Duodenal mucosa (tissue), 2 donors: ENCODE results near the gene SFXN2.
"Not testable (repeated sequence)": the region's sequence is repeated elsewhere in the genome, so short reads cannot be mapped to it uniquely, and the experiment has no call there.

ENCODE experiments used
- H3K27ac ChIP-seq: one replicate; pipeline ENCODE4 v1.7.0; 2013; ENCODE audit warnings: low read depth, low read length
- H3K27me3 ChIP-seq, 2 donors: one replicate each; pipeline ENCODE4 v1.7.0; 2013; ENCODE audit warnings: low read length in 2 of 2, control low read depth in 1 of 2; ENCODE audit not compliant: insufficient read depth in 2 of 2, control insufficient read depth in 1 of 2
- H3K36me3 ChIP-seq, 2 donors: one replicate each; pipeline ENCODE4 v1.7.0; 2013; ENCODE audit warnings: low read length in 2 of 2, control low read depth in 1 of 2; ENCODE audit not compliant: insufficient read depth in 2 of 2, control insufficient read depth in 1 of 2
- H3K4me1 ChIP-seq, 2 donors: one replicate each; pipeline ENCODE4 v1.7.0; 2013; ENCODE audit warnings: low read length in 2 of 2, control low read depth in 1 of 2; ENCODE audit not compliant: insufficient read depth in 2 of 2, control insufficient read depth in 1 of 2
- H3K4me3 ChIP-seq, 2 donors: one replicate each; pipeline ENCODE4 v1.7.0; 2013; ENCODE audit warnings: low read length in 2 of 2, low read depth in 1 of 2
- H3K9ac ChIP-seq, 2 donors: one replicate each; pipeline ENCODE4 v1.7.0; 2013; ENCODE audit warnings: low read length in 2 of 2, low read depth in 1 of 2
- H3K9me3 ChIP-seq, 2 donors: one replicate each; pipeline ENCODE4 v1.7.0; 2013; ENCODE audit warnings: low read length in 2 of 2, control low read depth in 1 of 2; ENCODE audit not compliant: control insufficient read depth in 1 of 2

Gene SFXN2

DNA sequence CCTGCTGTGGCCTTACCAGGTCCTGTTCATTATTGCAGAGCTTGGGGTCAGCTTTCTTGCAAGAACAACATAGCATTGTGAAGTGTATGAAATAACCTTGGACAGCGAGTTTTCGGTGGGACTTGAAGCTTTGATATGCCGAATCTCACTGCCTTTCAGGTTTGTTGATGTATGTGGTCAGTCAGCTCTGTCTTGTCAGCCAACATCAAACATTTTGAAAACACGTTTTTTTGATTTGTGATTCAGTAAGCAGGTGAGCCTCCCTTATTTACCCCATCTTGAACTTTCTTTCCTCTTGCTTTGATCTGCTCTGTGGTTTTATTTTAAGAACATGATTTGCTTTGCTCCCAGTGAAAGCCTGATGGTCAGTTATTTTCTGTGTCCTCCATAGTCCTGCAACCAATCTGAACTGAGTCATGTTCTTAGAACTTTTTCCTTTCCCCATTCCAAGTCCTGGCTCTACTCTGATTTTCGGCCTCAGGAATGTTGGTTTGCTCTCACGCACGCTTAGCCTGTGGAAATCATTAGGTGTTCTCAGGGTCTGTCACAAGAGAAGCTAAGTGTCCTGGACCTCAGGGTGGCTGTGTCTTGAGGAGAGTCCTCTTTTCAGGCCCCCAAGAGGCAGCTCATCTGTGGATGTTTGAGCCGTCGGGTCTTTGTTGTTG, 38.0 kb downstream of the SFXN2 start:
- Histone ChIP-seq H3K36me3 (no peaks in the 10 kb centered on the region), H3K27me3 (no peaks in the 10 kb centered on the region), H3K9me3 (no peaks in the 10 kb centered on the region), H3K27ac (no peak overlapping the region), H3K9ac (no peak overlapping the region), H3K4me3 (no peak overlapping the region), H3K4me1 (peaks cover 0 to 2% of the 10 kb centered on the region in 2 donors)

DNA sequence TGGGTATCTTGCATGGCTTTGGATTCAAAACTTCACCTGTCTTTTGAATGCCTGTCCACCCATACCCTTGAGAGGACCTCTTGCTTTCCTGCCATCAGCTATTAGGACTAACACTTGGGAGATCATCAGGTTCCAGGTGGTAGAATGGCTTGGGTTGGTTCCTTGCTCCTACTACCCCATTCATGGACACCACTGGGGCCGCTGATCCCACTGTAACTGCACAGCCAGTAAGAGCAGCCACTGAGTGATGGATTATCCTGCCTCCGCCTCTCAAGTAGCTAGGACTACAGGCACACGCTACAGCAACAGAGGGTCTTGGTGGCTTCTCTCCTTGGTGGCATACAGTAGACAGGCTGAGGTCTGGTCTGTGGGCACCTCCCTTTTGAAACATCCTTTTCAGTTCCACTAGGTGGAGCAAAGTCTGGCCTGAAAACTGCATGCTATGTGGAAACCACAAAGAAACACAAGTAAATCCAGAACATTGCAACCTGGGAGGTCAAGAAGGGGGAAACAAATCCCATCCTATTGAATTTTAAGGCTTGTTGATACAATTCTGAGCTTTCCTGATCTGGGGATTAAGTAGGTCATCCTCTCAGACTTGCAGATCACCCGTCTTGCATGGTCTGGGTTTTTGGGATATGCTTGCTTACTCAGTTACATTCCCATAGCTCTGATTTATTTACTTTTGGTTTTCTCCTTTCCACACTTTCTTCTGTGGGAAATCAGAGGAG, 38.7 kb downstream of the SFXN2 start:
- H3K36me3 ChIP-seq: no peaks in the 10 kb centered on the region
- H3K9me3 ChIP-seq: no peaks in the 10 kb centered on the region
- H3K27ac ChIP-seq: no peak overlapping the region
- no peak overlapping the region for H3K4me3 ChIP-seq
- H3K27me3 ChIP-seq: no peaks in the 10 kb centered on the region
- H3K4me1 ChIP-seq: peaks cover 0 to 2% of the 10 kb centered on the region in 2 donors
- H3K9ac ChIP-seq: no peak overlapping the region

DNA sequence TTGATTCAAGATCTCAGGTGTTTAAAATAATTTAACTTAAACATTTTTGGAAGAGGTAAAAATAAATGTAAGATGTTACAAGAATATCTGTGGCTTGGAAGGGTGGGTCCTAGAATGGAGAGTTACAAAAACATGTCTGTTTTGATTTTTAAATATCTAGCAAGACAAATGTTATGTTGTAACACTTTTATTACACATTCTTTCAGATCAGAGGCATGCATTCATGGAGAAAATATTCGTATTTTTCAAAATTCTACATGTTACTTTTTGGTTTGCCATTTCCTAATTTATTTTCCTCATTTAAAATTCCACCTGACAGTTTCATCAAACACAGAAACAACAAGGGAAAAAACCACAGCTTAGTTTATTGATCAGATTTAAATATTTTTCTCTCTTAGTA, 39.3 kb downstream of the SFXN2 start:
- Histone ChIP-seq H3K36me3 (no peaks in the 10 kb centered on the region), H3K27ac (no peak overlapping the region), H3K4me3 (no peak overlapping the region), H3K9ac (no peak overlapping the region), H3K27me3 (no peaks in the 10 kb centered on the region), H3K9me3 (no peaks in the 10 kb centered on the region), H3K4me1 (peaks cover 0 to 2% of the 10 kb centered on the region in 2 donors)

DNA sequence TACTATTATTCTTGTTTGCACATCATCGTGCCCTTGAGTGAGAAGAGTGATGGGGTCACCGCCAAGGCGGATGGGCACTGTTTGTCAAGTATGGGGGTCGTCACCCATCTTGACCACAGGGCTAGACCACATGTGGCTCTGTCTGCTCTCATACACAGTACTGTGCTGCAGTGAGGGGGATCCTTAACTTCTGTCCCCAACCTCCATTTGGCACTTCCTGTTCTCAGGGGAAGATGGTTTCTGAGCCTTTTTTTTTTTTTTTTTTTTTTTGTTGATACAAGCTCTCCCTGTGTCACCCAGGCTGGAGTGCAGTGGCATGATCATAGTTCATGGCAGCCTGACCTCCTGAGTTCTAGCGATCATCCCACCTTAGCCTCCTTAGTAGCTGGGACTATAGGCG, 42.9 kb downstream of the SFXN2 start:
- no peak overlapping the region for H3K9ac ChIP-seq
- H3K4me3 ChIP-seq: no peak overlapping the region
- no peaks in the 10 kb centered on the region for H3K36me3 ChIP-seq
- H3K27me3 ChIP-seq: no peaks in the 10 kb centered on the region
- peaks cover 0 to 2% of the 10 kb centered on the region in 2 donors for H3K4me1 ChIP-seq
- no peak overlapping the region for H3K27ac ChIP-seq
- H3K9me3 ChIP-seq: no peaks in the 10 kb centered on the region

DNA sequence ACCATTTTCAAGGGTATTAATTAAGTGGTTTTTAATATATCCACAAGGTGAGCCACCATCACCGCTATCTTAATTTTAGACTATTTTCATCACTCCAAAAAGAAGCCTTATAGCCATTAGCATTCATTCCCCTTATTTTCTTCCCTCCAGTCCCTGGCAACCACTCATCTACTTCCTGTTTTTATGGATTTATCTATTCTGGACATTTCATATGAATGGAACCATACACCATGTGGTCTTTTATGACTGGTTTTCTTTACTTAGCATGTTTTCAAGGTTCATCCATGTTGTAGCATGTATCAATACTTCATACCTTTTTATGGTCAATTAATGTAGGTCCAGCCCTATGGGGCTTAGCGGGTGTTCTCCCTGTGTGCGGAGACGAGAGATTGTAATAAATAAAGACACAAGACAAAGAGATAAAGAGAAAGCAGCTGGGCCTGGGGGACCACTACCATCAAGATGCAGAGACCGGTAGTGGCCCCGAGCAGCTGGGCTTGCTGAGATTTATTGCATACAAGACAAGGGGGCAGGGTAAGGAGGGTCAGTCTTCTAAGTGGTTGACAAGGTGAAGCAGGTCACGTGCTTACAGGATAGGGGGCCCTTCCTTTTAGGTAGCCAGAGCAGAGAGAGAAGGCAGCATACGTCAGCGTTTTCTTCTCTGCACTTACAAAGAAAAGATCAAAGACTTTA, 44.0 kb downstream of the SFXN2 start:
- Histone ChIP-seq H3K9me3 (no peaks in the 10 kb centered on the region), H3K9ac (no peak overlapping the region), H3K4me1 (peaks cover 0 to under 1% of the 10 kb centered on the region in 2 donors), H3K4me3 (no peak overlapping the region), H3K27ac (no peak overlapping the region), H3K36me3 (no peaks in the 10 kb centered on the region), H3K27me3 (no peaks in the 10 kb centered on the region)

- H3K36me3 ChIP-seq, H3K9me3 ChIP-seq, H3K4me1 ChIP-seq, H3K9ac ChIP-seq, H3K27ac ChIP-seq, H3K4me3 ChIP-seq, H3K27me3 ChIP-seq: not testable (repeated sequence)
Observed at GRCh38 chr10:102758933-102759262, 44.5 kb downstream of the SFXN2 start.

DNA sequence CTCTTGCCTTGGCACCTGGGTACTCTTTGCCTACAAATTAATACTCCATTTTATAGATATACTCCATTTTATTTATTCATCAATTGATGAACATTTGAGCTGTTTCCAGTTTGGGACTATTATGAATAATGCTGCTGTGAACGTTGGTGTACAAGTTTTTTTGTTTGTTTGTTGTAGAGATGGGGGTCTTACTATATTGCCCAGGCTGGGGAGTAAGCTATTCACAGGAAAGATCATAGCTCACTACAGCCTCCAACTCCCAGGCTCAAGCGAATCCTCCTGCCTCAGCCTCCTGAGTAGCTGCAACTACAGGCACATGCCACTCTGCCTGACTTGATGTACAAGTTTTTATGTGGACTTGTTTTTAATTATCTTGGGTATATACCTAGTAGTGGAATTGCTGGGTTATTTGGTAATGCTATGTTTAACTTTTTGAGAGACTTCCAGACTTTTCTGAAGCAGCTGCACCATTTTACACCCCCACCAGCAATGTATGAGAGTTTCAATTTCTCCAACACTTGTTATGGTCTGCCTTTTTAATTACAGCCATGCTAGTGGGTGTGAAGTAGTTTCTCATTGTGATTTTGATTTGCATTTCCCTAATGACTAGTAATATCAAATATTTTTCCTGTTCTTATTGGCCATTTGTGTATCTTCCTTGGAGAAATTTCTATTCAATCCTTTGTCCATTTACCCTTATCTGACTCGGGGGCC, 45.2 kb downstream of the SFXN2 start:
- H3K27me3 ChIP-seq: no peaks in the 10 kb centered on the region
- H3K9ac ChIP-seq: no peak overlapping the region
- no peak overlapping the region for H3K4me3 ChIP-seq
- H3K36me3 ChIP-seq: no peaks in the 10 kb centered on the region
- no peaks in the 10 kb centered on the region for H3K9me3 ChIP-seq
- no peaks in the 10 kb centered on the region for H3K4me1 ChIP-seq
- H3K27ac ChIP-seq: no peak overlapping the region

DNA sequence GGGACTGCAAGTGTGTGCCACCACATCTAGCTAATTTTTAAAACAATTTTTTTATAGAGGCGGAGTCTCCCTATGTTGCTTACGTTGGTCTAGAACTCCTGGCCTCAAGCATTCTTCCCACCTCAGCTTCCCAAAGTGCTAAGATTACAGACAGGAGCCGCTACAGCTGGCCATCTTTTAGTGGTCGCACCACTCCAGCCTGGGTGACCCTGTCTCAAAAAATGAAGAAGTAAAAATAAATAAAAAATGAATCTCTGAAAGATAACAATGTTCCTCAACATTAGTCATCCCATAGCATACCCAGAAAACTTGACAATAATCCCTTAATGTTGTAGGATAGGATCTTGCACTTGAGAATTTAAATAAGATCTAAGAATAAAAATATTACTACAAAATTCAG, 47.5 kb downstream of the SFXN2 start:
- no peak overlapping the region for H3K9ac ChIP-seq
- H3K27me3 ChIP-seq: no peaks in the 10 kb centered on the region
- H3K9me3 ChIP-seq: no peaks in the 10 kb centered on the region
- no peak overlapping the region for H3K27ac ChIP-seq
- no peak overlapping the region for H3K4me3 ChIP-seq
- peaks cover 0 to 3% of the 10 kb centered on the region in 2 donors for H3K36me3 ChIP-seq
- peaks cover 0 to 3% of the 10 kb centered on the region in 2 donors for H3K4me1 ChIP-seq

- H3K27me3 ChIP-seq: no peaks in the 10 kb centered on the region
- H3K9me3 ChIP-seq: no peaks in the 10 kb centered on the region
- H3K4me1 ChIP-seq: peaks cover 0 to 8% of the 10 kb centered on the region in 2 donors
- H3K27ac ChIP-seq: no peak overlapping the region
- no peak overlapping the region for H3K9ac ChIP-seq
- peaks cover 0 to 3% of the 10 kb centered on the region in 2 donors for H3K36me3 ChIP-seq
- H3K4me3 ChIP-seq: no peak overlapping the region
Observed at GRCh38 chr10:102762401-102763015, 48.1 kb downstream of the SFXN2 start.
